Tibial nerve (tissue), 4 donors: ENCODE data around the gene JKAMP.

Experiments used
- CTCF ChIP-seq, 5 experiments: fragments of 200-600 bp in 3 of 5; fragments of 450-650 bp in 2 of 5; sonication (generic) in 3 of 5; IDR thresholded peaks; one replicate each; pipeline ENCODE4 v1.5.1; 2016 to 2019; ENCODE audit warnings: antibody characterized with exemption in 5 of 5, mild to moderate bottlenecking in 3 of 5, moderate library complexity in 2 of 5
- EP300 ChIP-seq, 2 donors: sonication (generic); formaldehyde crosslinking; IDR thresholded peaks; one replicate each; pipeline ENCODE4 v1.6.1; 2017; ENCODE audit warnings: antibody characterized with exemption in 2 of 2, mild to moderate bottlenecking in 1 of 2
- POLR2A ChIP-seq, 2 donors: fragments of 450-650 bp; IDR thresholded peaks; one replicate each; pipeline ENCODE4 v1.6.1; 2017; ENCODE audit warnings: antibody characterized with exemption in 2 of 2, mild to moderate bottlenecking in 2 of 2, moderate library complexity in 2 of 2

- TF ChIP-seq CTCF (IDR thresholded peaks at IDR 0.05) (no peak), POLR2A (IDR thresholded peaks at IDR 0.05) (no peak), EP300 (IDR thresholded peaks at IDR 0.05) (no peak)
Measured at GRCh38 chr14:59478540-59478939, 5.8 kb upstream of the JKAMP start.
